GM18868 (cell line): ENCODE measurements around the gene RAD9A.

Experiments used
- ATAC-seq: cut with Tn5 transposase; IDR thresholded peaks from one replicate; pipeline ENCODE4 v1.9.1; 2021; ENCODE audit warnings: mild to moderate bottlenecking, moderate library complexity; ENCODE audit not compliant: unreplicated experiment

Gene RAD9A

DNA sequence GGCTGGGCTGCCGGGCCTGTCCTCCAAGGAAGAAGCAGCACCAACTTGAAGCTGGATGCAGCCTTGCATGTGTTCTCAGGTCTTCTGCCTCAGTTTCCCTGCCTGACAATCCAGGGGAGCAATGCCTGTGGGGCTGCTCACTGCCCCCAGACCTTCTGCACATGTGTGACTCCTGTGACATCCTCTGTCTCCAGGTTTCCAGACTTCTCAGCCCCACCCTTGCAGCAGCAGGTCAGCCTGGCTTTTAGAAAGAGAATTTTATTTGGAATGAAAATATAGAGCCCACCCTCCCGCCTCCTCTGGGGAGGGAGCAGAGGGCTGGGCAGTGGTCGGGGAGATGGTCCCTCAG, 46.0 kb downstream of the RAD9A start:
- no peak for ATAC-seq

DNA sequence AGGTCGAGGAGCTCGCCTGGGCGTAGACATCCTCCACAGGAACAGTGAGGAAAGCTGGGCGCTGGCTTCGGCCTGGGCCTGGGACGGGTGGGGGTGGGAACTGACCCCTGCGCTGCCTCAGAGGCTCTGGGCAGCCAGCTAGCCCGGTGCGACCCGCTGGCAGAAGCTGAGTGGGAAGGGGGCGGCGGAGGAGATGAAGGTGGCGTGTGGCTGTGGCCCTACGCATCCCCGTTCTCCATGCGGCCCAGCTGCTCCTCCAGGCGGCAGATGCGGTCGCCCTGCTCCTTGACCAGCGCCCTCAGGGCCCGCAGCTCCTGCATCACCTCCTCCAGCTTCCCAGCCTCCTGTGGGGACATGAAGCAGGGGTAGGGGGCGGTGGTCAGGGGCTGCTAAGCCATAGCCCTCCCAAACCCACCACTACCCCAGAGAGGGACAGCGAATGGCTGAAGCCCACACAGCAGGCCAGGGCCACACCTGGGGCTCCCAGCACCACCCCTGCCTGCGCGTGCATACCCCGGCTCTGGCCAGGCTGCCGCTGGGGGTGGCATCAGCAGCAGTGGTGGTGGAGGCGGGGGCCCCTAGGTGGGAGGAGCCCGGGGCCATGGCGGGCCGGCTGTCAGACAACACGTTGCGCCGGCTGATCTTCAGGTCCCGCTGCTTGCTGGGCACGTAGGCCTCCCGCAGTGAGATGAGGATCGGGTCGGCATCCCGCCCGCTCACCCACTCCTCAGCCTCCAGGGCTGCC, 46.5 kb downstream of the RAD9A start:
- no peak for ATAC-seq

DNA sequence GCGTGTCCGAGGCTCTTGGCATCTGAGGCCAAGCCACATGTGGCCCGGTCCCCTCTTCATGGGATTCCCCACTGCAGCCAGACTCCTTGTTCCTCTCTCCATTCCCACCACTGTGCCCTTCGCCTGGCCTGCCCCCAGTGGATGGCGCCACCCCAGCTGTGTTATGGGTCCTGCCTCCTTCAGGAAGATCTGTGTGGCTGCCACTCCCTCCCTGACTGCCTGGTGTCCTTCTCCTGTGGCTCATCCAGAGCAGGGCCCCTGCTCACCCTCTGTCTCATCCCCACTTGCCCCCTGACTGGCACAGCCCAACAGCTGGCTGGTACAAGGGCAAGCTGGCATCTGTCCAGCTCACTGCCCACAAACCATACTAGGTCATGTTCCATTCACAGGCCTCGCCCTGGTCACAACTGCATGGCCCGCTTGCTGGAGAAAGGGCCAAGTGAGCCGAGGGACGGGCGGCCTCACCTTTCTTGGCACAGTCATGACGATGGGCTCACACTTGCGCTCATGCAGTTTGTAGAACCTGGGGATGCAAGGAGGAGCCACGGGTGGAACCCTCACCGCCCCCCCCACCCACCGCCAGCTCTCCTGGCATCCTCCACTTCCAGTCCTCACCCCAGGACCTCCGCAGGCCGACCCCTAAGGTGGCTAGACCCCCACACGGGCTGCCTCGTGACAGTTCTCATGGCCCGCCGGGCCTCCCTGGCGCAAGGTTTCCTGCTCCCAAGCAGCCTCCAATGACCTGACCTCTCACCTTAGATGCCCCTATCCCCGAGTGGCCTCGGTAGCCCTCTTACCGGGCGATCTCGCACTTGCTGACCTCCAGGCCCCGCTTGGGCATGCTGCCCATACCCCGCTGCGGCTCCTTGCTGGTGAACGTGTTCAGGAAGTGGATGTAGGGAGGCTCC, 47.8 kb downstream of the RAD9A start:
- no peak for ATAC-seq

DNA sequence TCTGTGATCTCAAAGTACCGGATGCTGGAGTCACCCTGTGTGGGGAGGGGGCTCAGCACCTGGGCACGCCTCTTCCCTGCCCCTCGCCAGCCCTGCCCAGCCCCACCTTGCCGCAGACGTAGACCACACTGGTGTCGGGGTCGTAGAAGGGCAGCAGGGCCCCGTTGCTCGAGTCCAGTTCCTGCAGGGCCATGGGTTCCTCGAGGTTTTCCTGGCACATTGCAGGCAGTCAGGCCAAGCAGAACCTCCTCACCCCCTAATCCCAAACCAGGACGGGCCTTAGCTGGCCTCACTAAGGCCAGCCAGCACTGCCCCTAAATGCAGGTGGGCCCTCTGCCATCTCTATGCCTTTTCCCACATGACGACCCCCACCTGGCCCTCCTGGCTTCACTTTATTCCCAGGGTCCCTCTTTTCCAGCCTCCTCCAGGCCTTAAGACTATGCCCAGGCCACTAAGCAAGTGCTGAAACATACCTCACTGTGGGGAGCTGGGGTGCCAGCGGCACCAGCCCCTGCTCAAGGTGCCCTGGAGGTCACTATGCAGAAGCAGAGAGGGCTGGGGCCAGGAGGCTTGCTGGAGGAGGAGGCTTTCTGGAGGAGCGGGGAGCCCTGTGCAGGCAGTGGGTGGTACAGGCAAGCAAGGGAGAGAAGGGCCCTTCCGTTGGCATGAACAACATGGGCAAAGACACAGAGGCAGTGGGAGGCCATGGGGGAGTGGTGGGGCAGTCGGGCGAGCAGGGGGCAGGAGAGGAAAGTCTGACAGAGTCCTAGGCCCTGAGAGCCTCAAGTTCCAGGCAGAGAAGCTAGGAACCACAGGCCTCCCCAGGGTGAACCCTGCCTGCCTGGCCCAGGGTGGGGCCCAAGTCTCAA, 48.7 kb downstream of the RAD9A start:
- no peak for ATAC-seq

DNA sequence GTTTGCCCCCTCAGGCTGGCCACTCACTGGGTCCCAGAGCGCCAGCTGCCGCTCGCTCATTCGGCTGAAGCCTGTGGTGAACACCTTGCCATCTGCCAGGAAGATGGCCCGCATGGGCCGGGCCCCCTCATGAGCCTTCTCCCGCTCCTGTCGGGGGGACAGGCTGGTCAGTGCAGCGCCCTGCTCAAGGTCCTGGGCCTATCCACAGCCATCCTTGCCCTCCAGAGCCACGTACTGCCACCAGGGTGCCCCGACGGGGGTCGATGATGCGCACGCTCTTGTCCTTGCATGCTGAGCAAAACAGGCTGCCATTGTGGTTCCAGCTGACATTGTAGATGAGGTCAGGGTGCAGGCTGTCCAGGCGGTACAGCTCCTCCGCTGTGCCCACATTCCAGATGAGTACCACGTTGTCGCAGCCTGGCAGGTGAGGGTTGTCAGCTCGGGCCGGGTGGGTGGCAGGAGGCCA, 49.3 kb downstream of the RAD9A start:
- ATAC-seq, result no peak

DNA sequence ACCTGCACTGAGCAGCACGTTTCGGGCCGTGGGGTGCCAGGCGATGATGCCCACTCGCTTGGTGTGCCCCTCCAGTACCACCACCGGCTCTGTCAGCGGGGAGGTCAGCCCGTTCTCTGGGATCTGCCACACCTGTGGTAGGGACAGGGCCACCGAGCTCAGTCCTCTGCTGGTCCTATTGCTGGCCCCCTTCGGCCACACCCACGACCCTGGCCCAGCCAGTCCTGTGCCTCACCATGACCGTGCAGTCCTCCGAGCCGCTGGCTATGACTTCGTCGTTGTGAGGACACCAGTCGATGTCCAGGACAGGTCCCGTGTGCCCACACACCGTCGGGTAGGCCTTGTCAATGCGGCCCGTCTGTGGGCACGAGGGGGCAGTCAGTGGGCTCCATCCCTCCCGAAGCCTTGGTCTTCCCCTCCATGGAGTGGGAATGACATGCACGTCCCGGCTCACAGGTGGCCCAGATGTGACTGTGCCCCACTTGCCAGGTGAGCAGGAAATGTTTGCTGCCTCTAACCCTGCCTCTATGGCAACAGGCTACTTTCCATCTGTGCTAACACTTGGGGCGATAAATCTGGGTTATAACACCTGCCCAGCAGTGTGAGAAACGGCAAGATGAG, 50.1 kb downstream of the RAD9A start:
- ATAC-seq, result no peak

DNA sequence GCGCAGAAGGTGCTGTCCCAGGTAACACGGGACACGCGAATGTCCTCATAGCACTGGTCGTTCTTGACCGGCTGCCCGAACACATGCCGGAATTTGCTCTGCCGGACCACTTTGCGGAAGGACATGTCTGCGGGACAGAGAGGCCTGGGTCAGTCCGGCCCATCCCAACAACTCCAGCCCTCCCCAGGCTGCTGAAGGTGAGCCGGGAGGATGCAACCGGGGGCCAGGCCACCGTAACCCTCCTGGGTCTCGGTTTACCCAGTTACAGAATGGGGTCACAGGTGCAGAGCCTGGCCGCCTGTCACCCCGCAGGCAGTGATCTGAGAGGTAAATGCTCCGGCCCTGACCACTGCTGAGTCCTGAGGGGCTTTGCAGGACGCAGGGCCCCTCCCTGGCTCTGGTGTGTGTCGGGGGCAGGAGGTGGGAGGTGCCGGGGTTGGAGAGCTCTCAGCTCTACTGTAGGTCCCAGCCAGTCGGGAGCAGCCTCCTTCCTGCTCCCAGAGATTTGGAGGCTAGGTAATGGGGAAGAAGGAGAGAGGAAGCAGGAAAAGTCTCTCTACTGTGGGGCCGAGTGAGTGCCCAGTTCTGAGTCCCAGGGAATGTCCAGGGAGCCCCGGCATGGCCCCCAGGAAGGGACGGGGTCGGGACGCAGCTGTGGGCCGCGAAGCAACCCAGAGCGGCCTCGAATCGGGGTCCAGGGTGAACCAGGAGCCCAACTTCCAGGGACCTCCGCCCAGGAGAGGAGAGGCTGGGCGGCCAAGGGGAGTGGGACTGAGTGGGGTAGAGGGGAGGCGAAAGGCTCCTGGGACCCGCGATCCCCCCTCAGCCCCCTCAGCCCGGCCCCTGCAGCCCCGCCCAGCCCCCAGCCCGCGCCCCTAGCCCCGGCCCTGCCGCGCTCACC, 51.0 kb downstream of the RAD9A start:
- no peak for ATAC-seq

DNA sequence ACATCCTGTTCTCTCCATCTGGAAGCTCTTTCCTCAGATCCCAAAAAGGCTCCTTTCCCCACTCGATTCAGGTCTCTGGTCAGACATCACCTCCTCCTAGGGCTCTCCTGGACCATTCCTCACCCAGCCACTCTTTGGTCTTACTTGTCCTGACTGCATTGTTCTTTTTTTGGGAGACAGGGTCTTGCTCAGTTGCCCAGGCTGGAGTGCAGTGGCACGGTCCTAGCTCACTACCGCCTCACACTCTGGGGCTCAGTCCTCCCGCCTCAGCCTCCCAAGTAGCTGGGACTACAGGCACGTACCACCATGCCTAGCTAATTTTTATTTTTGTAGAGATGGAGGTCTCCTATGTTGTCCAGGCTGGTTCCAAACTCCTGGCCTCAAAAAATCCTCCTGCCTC, 53.7 kb downstream of the RAD9A start:
- no peak for ATAC-seq
